ENCODE measurements around the gene ATP6V1F.

Gene ATP6V1F

GRCh38 chr7:128849156-128849515, 13.5 kb upstream of the ATP6V1F start:
- DNase-seq = no peak

GRCh38 chr7:128849804-128850490, 12.7 kb upstream of the ATP6V1F start:
- no peak for DNase-seq

GRCh38 chr7:128852537-128853254, 10.0 kb upstream of the ATP6V1F start:
- DNase-seq = no peak

- no peak for DNase-seq
Observed at GRCh38 chr7:128853799-128854198, 8.9 kb upstream of the ATP6V1F start.

GRCh38 chr7:128854396-128854795, 8.3 kb upstream of the ATP6V1F start:
- DNase-seq = no peak

GRCh38 chr7:128855559-128855958, 7.1 kb upstream of the ATP6V1F start:
- no peak for DNase-seq

- DNase-seq = no peak
Observed at GRCh38 chr7:128856001-128856718, 6.5 kb upstream of the ATP6V1F start.

- no peak for DNase-seq
Observed at GRCh38 chr7:128858380-128859231, 4.0 kb upstream of the ATP6V1F start.

- no peak for DNase-seq
Observed at GRCh38 chr7:128859232-128860157, 3.2 kb upstream of the ATP6V1F start.

- no peak for DNase-seq
Observed at GRCh38 chr7:128860158-128861073, 2.2 kb upstream of the ATP6V1F start.

- no peak for DNase-seq
Observed at GRCh38 chr7:128861957-128862570, 592 bp upstream of the ATP6V1F start.

GRCh38 chr7:128863433-128863989, 855 bp downstream of the ATP6V1F start:
- no peak for DNase-seq

GRCh38 chr7:128865303-128865702, 2.6 kb downstream of the ATP6V1F start:
- no peak for DNase-seq

- DNase-seq = no peak
Observed at GRCh38 chr7:128865996-128866877, 3.6 kb downstream of the ATP6V1F start.

- DNase-seq = no peak
Observed at GRCh38 chr7:128867241-128867640, 4.6 kb downstream of the ATP6V1F start.

GRCh38 chr7:128867842-128868623, 5.4 kb downstream of the ATP6V1F start:
- no peak for DNase-seq

GRCh38 chr7:128868624-128869137, 6.0 kb downstream of the ATP6V1F start:
- DNase-seq = no peak

Data from right forelimb (tissue), 1 donor.